Loucy (cell line): Measurements from ENCODE around the gene GABRG3.

ENCODE experiments used
- H2AFZ ChIP-seq: fragments of 200-600 bp; sonication (generic); 2 replicates; pipeline ENCODE4 v1.6.0; 2016; ENCODE audit warnings: antibody characterized with exemption, mild to moderate bottlenecking, low read length, moderate library complexity
- H3F3A ChIP-seq: fragments of 200-600 bp; 2 replicates; pipeline ENCODE4 v1.6.0; 2016; ENCODE audit warnings: antibody characterized with exemption, low read depth, mild to moderate bottlenecking
- H3K27me3 ChIP-seq: fragments of 200-600 bp; sonication (generic); 2 replicates; pipeline ENCODE4 v1.6.1; 2014; ENCODE audit warnings: low read length, mild to moderate bottlenecking; ENCODE audit not compliant: insufficient read depth, poor library complexity, severe bottlenecking
- H3K36me3 ChIP-seq: fragments of 200-600 bp; sonication (generic); 2 replicates; pipeline ENCODE4 v1.6.1; 2016; ENCODE audit warnings: low read length; ENCODE audit not compliant: insufficient read depth
- H3K4me1 ChIP-seq: fragments of 200-600 bp; sonication (generic); 2 replicates; pipeline ENCODE4 v1.5.1; 2014; ENCODE audit warnings: low read length, mild to moderate bottlenecking; ENCODE audit not compliant: insufficient read depth, poor library complexity, severe bottlenecking
- H3K4me2 ChIP-seq: fragments of 200-600 bp; sonication (generic); 2 replicates; pipeline ENCODE4 v1.6.0; 2014; ENCODE audit warnings: antibody characterized with exemption, low read length, low read depth, mild to moderate bottlenecking; ENCODE audit not compliant: poor library complexity, severe bottlenecking
- H3K4me3 ChIP-seq: fragments of 200-600 bp; sonication (generic); 2 replicates; pipeline ENCODE4 v1.5.1; 2014; ENCODE audit warnings: low read length, mild to moderate bottlenecking, mixed read lengths; ENCODE audit not compliant: poor library complexity, severe bottlenecking
- H3K79me2 ChIP-seq: fragments of 200-600 bp; sonication (generic); 2 replicates; pipeline ENCODE4 v1.6.1; 2014; ENCODE audit warnings: low read length; ENCODE audit not compliant: insufficient read depth
- H3K9ac ChIP-seq: fragments of 200-600 bp; sonication (generic); 2 replicates; pipeline ENCODE4 v1.6.0; 2014; ENCODE audit warnings: mild to moderate bottlenecking, low read depth, low read length, moderate library complexity; ENCODE audit not compliant: poor library complexity, severe bottlenecking
- H3K9me2 ChIP-seq: fragments of 200-600 bp; sonication (generic); replicated peaks from 2 replicates; pipeline ENCODE4 v1.6.1; 2016; ENCODE audit warnings: low read depth, low read length, mixed read lengths
- H3K9me3 ChIP-seq: fragments of 200-600 bp; sonication (generic); 2 replicates; pipeline ENCODE4 v1.6.1; 2014; ENCODE audit warnings: mild to moderate bottlenecking, antibody characterized with exemption, low read length, low read depth; ENCODE audit not compliant: insufficient read depth
- H4K20me1 ChIP-seq: fragments of 200-600 bp; sonication (generic); 2 replicates; pipeline ENCODE4 v1.6.0; 2014; ENCODE audit warnings: antibody characterized with exemption, low read length, mild to moderate bottlenecking; ENCODE audit not compliant: insufficient read depth, poor library complexity, severe bottlenecking
- CTCF ChIP-seq: fragments of 200-600 bp; sonication (generic); conservative IDR thresholded peaks from 2 replicates; pipeline ENCODE4 v1.5.1; 2014; ENCODE audit warnings: mild to moderate bottlenecking, antibody characterized with exemption, low read length
- EZH2phosphoT487 ChIP-seq: fragments of 200-600 bp; IDR thresholded peaks from 2 replicates; pipeline ENCODE4 v1.6.1; 2018; ENCODE audit warnings: antibody characterized with exemption, mild to moderate bottlenecking, moderate library complexity, borderline replicate concordance

The GABRG3 gene

GRCh38 chr15:26970712-26971210, at the start of gene GABRG3:
Gene GABRG3, plus strand, starts transcription at chr15:26971181.
- H3K79me2 ChIP-seq, result no peaks in the 10 kb centered on the region
- TF ChIP-seq EZH2phosphoT487 (no peak), CTCF (no peak)
- H3K9ac ChIP-seq, result no peak within 1 kb of the TSS
- H3F3A ChIP-seq, result no peaks in the 10 kb centered on the region
- no peaks in the 10 kb centered on the region for H3K36me3 ChIP-seq
- no peak within 1 kb of the TSS for H2AFZ ChIP-seq
- no peaks in the 10 kb centered on the region for H3K9me2 ChIP-seq
- H3K4me3 ChIP-seq, result no peak within 1 kb of the TSS
- H3K4me2 ChIP-seq, result no peak within 1 kb of the TSS
- H3K27me3 ChIP-seq, result no peaks in the 10 kb centered on the region
- H3K9me3 ChIP-seq, result peaks cover 8% of the 10 kb centered on the region; the same call in 1 of the 2 replicates
- no peaks in the 10 kb centered on the region for H3K4me1 ChIP-seq
- no peaks in the 10 kb centered on the region for H4K20me1 ChIP-seq

- Histone ChIP-seq H3K4me1 (no peaks in the 10 kb centered on the region), H3K79me2 (no peaks in the 10 kb centered on the region), H3K4me2 (no peak overlapping the region), H3K9me2 (no peaks in the 10 kb centered on the region), H3F3A (no peaks in the 10 kb centered on the region), H3K9ac (no peak overlapping the region), H2AFZ (no peak overlapping the region), H3K4me3 (no peak overlapping the region), H3K27me3 (no peaks in the 10 kb centered on the region), H4K20me1 (no peaks in the 10 kb centered on the region), H3K36me3 (no peaks in the 10 kb centered on the region), H3K9me3 (no peaks in the 10 kb centered on the region)
- TF ChIP-seq EZH2phosphoT487 (no peak), CTCF (no peak)
These were observed 49.5 kb upstream of the GABRG3 start for GRCh38 chr15:26921433-26921832.

GRCh38 chr15:26926081-26926480, 44.9 kb upstream of the GABRG3 start:
- Histone ChIP-seq H2AFZ (no peak overlapping the region), H3K9ac (no peak overlapping the region), H3F3A (no peaks in the 10 kb centered on the region), H3K9me2 (no peaks in the 10 kb centered on the region), H3K36me3 (no peaks in the 10 kb centered on the region), H4K20me1 (no peaks in the 10 kb centered on the region), H3K4me2 (no peak overlapping the region), H3K4me1 (no peaks in the 10 kb centered on the region), H3K27me3 (no peaks in the 10 kb centered on the region), H3K79me2 (no peaks in the 10 kb centered on the region), H3K9me3 (no peaks in the 10 kb centered on the region; the same call in 1 of the 2 replicates), H3K4me3 (no peak overlapping the region)
- no peak for TF ChIP-seq CTCF
